ENCODE data around the gene NDRG4. TPM values are rescaled to one million over a fixed set of nuclear protein-coding genes. Genes with fewer than 3 reads are reported as not detected.
"Not testable (repeated sequence)": the region's sequence is repeated elsewhere in the genome, so short reads cannot be mapped to it uniquely, and the experiment has no call there.

NDRG4 gene
- total and polyA plus RNA-seq, 2 experiments from 2014 or later: 8.6 to 8.7 TPM

- H2AFZ ChIP-seq: no peak overlapping the region
- no peaks in the 10 kb centered on the region for H3K36me3 ChIP-seq (replicated peaks; ENCODE audit: insufficient read depth, low read depth)
- 100% methylated on average over 4 of the region's 4 CpGs for WGBS (ENCODE audit: low lambda C conversion rate, missing lambda C conversion rate)
Measured at GRCh38 chr16:58490065-58490464, 9.9 kb upstream of the NDRG4 start.

GRCh38 chr16:58490539-58490938 lies 9.4 kb upstream of the NDRG4 start:
- not testable (repeated sequence) for H3K4me3 ChIP-seq; H3K4me2 ChIP-seq; H4K20me1 ChIP-seq (ENCODE audit: insufficient read depth, poor library complexity, severe bottlenecking); H2AFZ ChIP-seq; DNase-seq (ENCODE audit: low spot score); H3K9me3 ChIP-seq (ENCODE audit: low read depth); H3K4me1 ChIP-seq (ENCODE audit: insufficient read depth); H3K27ac ChIP-seq; H3K79me2 ChIP-seq; H3K27me3 ChIP-seq; H3K36me3 ChIP-seq (replicated peaks; ENCODE audit: insufficient read depth, low read depth); H3K9me2 ChIP-seq (replicated peaks; ENCODE audit: insufficient read depth)
- 91% methylated on average over 8 of the region's 8 CpGs for WGBS (ENCODE audit: low lambda C conversion rate, missing lambda C conversion rate)

More at GRCh38 chr16:58490065-58490464, 9.9 kb upstream of the NDRG4 start:
- H3K4me3 ChIP-seq: no peak overlapping the region
- no peak overlapping the region for H3K4me2 ChIP-seq
- no peak overlapping the region for H3K27ac ChIP-seq
- H3K27me3 ChIP-seq: no peaks in the 10 kb centered on the region
- H3K9me3 ChIP-seq (ENCODE audit: low read depth): no peaks in the 10 kb centered on the region
- no peak for TF ChIP-seq CTCF (IDR thresholded peaks at IDR 0.05; ENCODE audit: poor library complexity)
- no peak for TF ChIP-seq EZH2phosphoT487 (IDR thresholded peaks at IDR 0.05; ENCODE audit: low read depth, severe bottlenecking, unreplicated experiment)
- no peak for TF ChIP-seq EZH2 (IDR thresholded peaks at IDR 0.05; ENCODE audit: borderline replicate concordance)
- no peaks in the 10 kb centered on the region for H3K9me2 ChIP-seq (replicated peaks; ENCODE audit: insufficient read depth)
- no peaks in the 10 kb centered on the region for H4K20me1 ChIP-seq (ENCODE audit: insufficient read depth, poor library complexity, severe bottlenecking)
- no peak for DNase-seq (ENCODE audit: low spot score)
- no peaks in the 10 kb centered on the region for H3K4me1 ChIP-seq (ENCODE audit: insufficient read depth)
- no peaks in the 10 kb centered on the region for H3K79me2 ChIP-seq

- Histone ChIP-seq H3K4me2 (no peak overlapping the region), H3K27me3 (no peaks in the 10 kb centered on the region), H4K20me1 (ENCODE audit: insufficient read depth, poor library complexity, severe bottlenecking) (no peaks in the 10 kb centered on the region), H3K4me1 (ENCODE audit: insufficient read depth) (no peaks in the 10 kb centered on the region), H3K36me3 (replicated peaks; ENCODE audit: insufficient read depth, low read depth) (no peaks in the 10 kb centered on the region), H3K9me3 (ENCODE audit: low read depth) (no peaks in the 10 kb centered on the region), H3K79me2 (no peaks in the 10 kb centered on the region), H3K4me3 (no peak overlapping the region), H2AFZ (no peak overlapping the region), H3K27ac (no peak overlapping the region), H3K9me2 (replicated peaks; ENCODE audit: insufficient read depth) (no peaks in the 10 kb centered on the region)
- TF ChIP-seq CTCF (IDR thresholded peaks at IDR 0.05; ENCODE audit: poor library complexity) (no peak), EZH2phosphoT487 (IDR thresholded peaks at IDR 0.05; ENCODE audit: low read depth, severe bottlenecking, unreplicated experiment) (no peak), EZH2 (IDR thresholded peaks at IDR 0.05; ENCODE audit: borderline replicate concordance) (no peak)
- DNase-seq (ENCODE audit: low spot score): no peak
- 85% methylated on average over 4 of the region's 4 CpGs for WGBS (ENCODE audit: low lambda C conversion rate, missing lambda C conversion rate)
Measured at GRCh38 chr16:58492066-58492465, 7.9 kb upstream of the NDRG4 start.

GRCh38 chr16:58492735-58493134 lies 7.2 kb upstream of the NDRG4 start:
- no peak overlapping the region for H2AFZ ChIP-seq
- no peaks in the 10 kb centered on the region for H3K9me3 ChIP-seq (ENCODE audit: low read depth)
- WGBS (ENCODE audit: low lambda C conversion rate, missing lambda C conversion rate): 43% methylated on average over 5 of the region's 5 CpGs
- H3K9me2 ChIP-seq (replicated peaks; ENCODE audit: insufficient read depth): no peaks in the 10 kb centered on the region
- DNase-seq (ENCODE audit: low spot score): no peak
- no peak for TF ChIP-seq EZH2phosphoT487 (IDR thresholded peaks at IDR 0.05; ENCODE audit: low read depth, severe bottlenecking, unreplicated experiment)
- no peak for TF ChIP-seq CTCF (IDR thresholded peaks at IDR 0.05; ENCODE audit: poor library complexity)
- no peak for TF ChIP-seq EZH2 (IDR thresholded peaks at IDR 0.05; ENCODE audit: borderline replicate concordance)
- no peaks in the 10 kb centered on the region for H3K27me3 ChIP-seq
- H3K4me3 ChIP-seq: no peak overlapping the region
- no peaks in the 10 kb centered on the region for H3K4me1 ChIP-seq (ENCODE audit: insufficient read depth)
- no peak overlapping the region for H3K27ac ChIP-seq
- H3K4me2 ChIP-seq: no peak overlapping the region
- no peaks in the 10 kb centered on the region for H4K20me1 ChIP-seq (ENCODE audit: insufficient read depth, poor library complexity, severe bottlenecking)
- no peaks in the 10 kb centered on the region for H3K36me3 ChIP-seq (replicated peaks; ENCODE audit: insufficient read depth, low read depth)
- H3K79me2 ChIP-seq: no peaks in the 10 kb centered on the region

Measured in hepatocyte (in vitro differentiated cells).